ENCODE results near the gene CHST5.

CHST5 gene

GRCh38 chr16:75535901-75536300 lies at the start of gene CHST5:
Gene CHST5, minus strand, starts transcription at chr16:75536108. Its CDS starts 5,724 bp downstream, at chr16:75530384.
- DNase-seq (ENCODE audit: low read depth in 2 of 2) = no peak

- DNase-seq (ENCODE audit: low read depth in 2 of 2) = no peak
Observed at GRCh38 chr16:75584108-75584507, 48.2 kb upstream of the CHST5 start.

GRCh38 chr16:75579281-75579834 lies 43.5 kb upstream of the CHST5 start:
- DNase-seq (ENCODE audit: low read depth in 2 of 2) = no peak

GRCh38 chr16:75578725-75579124 lies 42.8 kb upstream of the CHST5 start:
- DNase-seq (ENCODE audit: low read depth in 2 of 2) = no peak

- DNase-seq (ENCODE audit: low read depth in 2 of 2) = no peak
Observed at GRCh38 chr16:75578212-75578611, 42.3 kb upstream of the CHST5 start.

- no peak for DNase-seq (ENCODE audit: low read depth in 2 of 2)
Observed at GRCh38 chr16:75576384-75576811, 40.5 kb upstream of the CHST5 start.

GRCh38 chr16:75575958-75576357 lies 40.0 kb upstream of the CHST5 start:
- DNase-seq (ENCODE audit: low read depth in 2 of 2) = no peak

- no peak for DNase-seq (ENCODE audit: low read depth in 2 of 2)
Observed at GRCh38 chr16:75573955-75574354, 38.0 kb upstream of the CHST5 start.

GRCh38 chr16:75572864-75573542 lies 37.1 kb upstream of the CHST5 start:
- no peak for DNase-seq (ENCODE audit: low read depth in 2 of 2)

GRCh38 chr16:75570396-75571065 lies 34.6 kb upstream of the CHST5 start:
- DNase-seq (ENCODE audit: low read depth in 2 of 2) = no peak

GRCh38 chr16:75567911-75568310 lies 32.0 kb upstream of the CHST5 start:
- DNase-seq (ENCODE audit: low read depth in 2 of 2) = no peak

- no peak for DNase-seq (ENCODE audit: low read depth in 2 of 2)
Observed at GRCh38 chr16:75566758-75567255, 30.9 kb upstream of the CHST5 start.

- peak; percentile 84 to 85 for DNase-seq (ENCODE audit: low read depth in 2 of 2)
Observed at GRCh38 chr16:75566040-75566757, 30.3 kb upstream of the CHST5 start, which contains the start of gene GABARAPL2. Gene GABARAPL2, plus strand, starts transcription at chr16:75566379. Its CDS starts 108 bp downstream, at chr16:75566487.

- no peak for DNase-seq (ENCODE audit: low read depth in 2 of 2)
Observed at GRCh38 chr16:75565640-75566039, 29.7 kb upstream of the CHST5 start.

GRCh38 chr16:75559564-75560372 lies 23.9 kb upstream of the CHST5 start:
- no peak for DNase-seq (ENCODE audit: low read depth in 2 of 2)

- no peak for DNase-seq (ENCODE audit: low read depth in 2 of 2)
Observed at GRCh38 chr16:75558846-75559401, 23.0 kb upstream of the CHST5 start.

- DNase-seq (ENCODE audit: low read depth in 2 of 2) = no peak
Observed at GRCh38 chr16:75556431-75556950, 20.6 kb upstream of the CHST5 start.

- DNase-seq (ENCODE audit: low read depth in 2 of 2) = peak; percentile 94 to 95
Observed at GRCh38 chr16:75555707-75556430, 20.0 kb upstream of the CHST5 start, which contains the start of gene TMEM231. Gene TMEM231, minus strand, starts transcription at chr16:75556252. Its CDS starts 43 bp downstream, at chr16:75556209.

- DNase-seq (ENCODE audit: low read depth in 2 of 2) = no peak
Observed at GRCh38 chr16:75555213-75555706, 19.4 kb upstream of the CHST5 start.

- DNase-seq (ENCODE audit: low read depth in 2 of 2) = no peak
Observed at GRCh38 chr16:75552951-75553350, 17.0 kb upstream of the CHST5 start.

Measured in stimulated activated CD8-positive, alpha-beta memory T cell treated with anti-CD3 and anti-CD28 coated beads, Interleukin-15, amount 100 ng/mL, for 48 hours (primary cell).